ENCODE results near the gene TMEM255B. TPM values are rescaled to one million over a fixed set of nuclear protein-coding genes. Genes with fewer than 3 reads are reported as not detected.

The TMEM255B gene
- total and polyA plus RNA-seq, 7 experiments from 2014 or later: 0.08 to 3.3 (median 1.3) TPM; not detected in 1

DNA sequence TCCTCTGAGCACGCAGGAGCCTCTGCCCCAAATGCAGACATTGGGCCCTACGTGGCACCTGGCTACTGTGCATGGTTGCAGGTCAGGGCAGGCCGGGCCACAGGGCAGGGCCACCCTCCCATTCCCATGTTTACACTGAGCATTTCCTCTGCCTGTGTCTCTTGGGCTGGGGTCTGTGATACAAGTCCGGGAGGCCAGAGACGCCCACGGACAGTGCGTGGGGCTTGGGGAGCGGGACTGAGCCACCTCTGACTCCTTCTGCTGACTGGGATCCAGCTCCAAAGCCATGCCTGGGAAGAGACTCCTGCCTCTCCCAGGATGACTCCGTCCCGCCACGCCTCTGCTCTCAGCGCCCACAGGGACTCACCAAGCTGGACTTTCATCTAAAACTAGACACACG, 86.0 kb downstream of the TMEM255B start:
- no peak for DNase-seq
- H3K4me1 ChIP-seq (ENCODE audit: control insufficient read depth in 2 of 2, insufficient read depth in 2 of 2, low read length in 2 of 2): peaks cover 33 to 49% of the 10 kb centered on the region in 2 donors
- H3K4me3 ChIP-seq (ENCODE audit: low read length): no peak overlapping the region
- H3K9me3 Mint-ChIP-seq: peaks cover 0 to 6% (median 0%) of the 10 kb centered on the region in 11 donors
- no peaks in the 10 kb centered on the region for H3K36me3 ChIP-seq (ENCODE audit: control insufficient read depth in 2 of 3, insufficient read depth in 3 of 3, low read length in 3 of 3)
- peaks cover 0 to 8% (median 3%) of the 10 kb centered on the region in 5 donors for H3K27me3 Mint-ChIP-seq
- intact Hi-C loops (cut with micrococcal nuclease): no loop called here
- POLR2A ChIA-PET: no interaction called here
- no peak overlapping the region for H3K27ac Mint-ChIP-seq
- CTCF ChIA-PET: no interaction called here
- ATAC-seq: no peak
- H3K4me1 Mint-ChIP-seq: peaks cover 18 to 61% (median 38%) of the 10 kb centered on the region in 7 donors
- peak overlapping the region in 6 of 10 donors; percentile 12 to 70 (median 54) for H3K4me3 Mint-ChIP-seq
- no peaks in the 10 kb centered on the region for H3K27me3 ChIP-seq (ENCODE audit: control insufficient read depth in 2 of 2, insufficient read depth in 2 of 2, low read length in 2 of 2)
- no peaks in the 10 kb centered on the region for H3K9me3 ChIP-seq (ENCODE audit: control insufficient read depth in 2 of 3, low read length in 3 of 3)
- H3K36me3 Mint-ChIP-seq: peaks cover 0 to 9% (median 0%) of the 10 kb centered on the region in 5 donors
- no peak overlapping the region for H3K27ac ChIP-seq (ENCODE audit: low read depth, low read length)

GRCh38 chr13:113845723-113846635, 87.0 kb downstream of the TMEM255B start:
- H3K27ac Mint-ChIP-seq: peak overlapping the region in 5 of 9 donors; percentile 8 to 56 (median 46)
- Histone ChIP-seq H3K27ac (ENCODE audit: low read depth, low read length) (no peak overlapping the region), H3K27me3 (ENCODE audit: control insufficient read depth in 2 of 2, insufficient read depth in 2 of 2, low read length in 2 of 2) (no peaks in the 10 kb centered on the region), H3K4me3 (ENCODE audit: low read length) (peak overlapping the region; percentile 39), H3K36me3 (ENCODE audit: control insufficient read depth in 2 of 3, insufficient read depth in 3 of 3, low read length in 3 of 3) (no peaks in the 10 kb centered on the region), H3K9me3 (ENCODE audit: control insufficient read depth in 2 of 3, low read length in 3 of 3) (no peaks in the 10 kb centered on the region), H3K4me1 (ENCODE audit: control insufficient read depth in 2 of 2, insufficient read depth in 2 of 2, low read length in 2 of 2) (peaks cover 33 to 40% of the 10 kb centered on the region in 2 donors)
- intact Hi-C loops (cut with micrococcal nuclease): no loop called here
- H3K27me3 Mint-ChIP-seq: peaks cover 0 to 8% (median 3%) of the 10 kb centered on the region in 5 donors
- H3K9me3 Mint-ChIP-seq: peaks cover 0 to 6% (median 0%) of the 10 kb centered on the region in 11 donors
- ATAC-seq (no peak), DNase-seq (no peak)
- H3K4me3 Mint-ChIP-seq: peak overlapping the region; percentile 47 to 81 (median 70)
- POLR2A ChIA-PET: no interaction called here
- peaks cover 0 to 9% (median 0%) of the 10 kb centered on the region in 5 donors for H3K36me3 Mint-ChIP-seq
- CTCF ChIA-PET: interaction anchor here (0.9 kb wide), 1 partner anchor 9 kb away, joined by 3 read pairs; no protein-coding TSS in a partner anchor
- H3K4me1 Mint-ChIP-seq: peaks cover 18 to 61% (median 38%) of the 10 kb centered on the region in 7 donors

DNA sequence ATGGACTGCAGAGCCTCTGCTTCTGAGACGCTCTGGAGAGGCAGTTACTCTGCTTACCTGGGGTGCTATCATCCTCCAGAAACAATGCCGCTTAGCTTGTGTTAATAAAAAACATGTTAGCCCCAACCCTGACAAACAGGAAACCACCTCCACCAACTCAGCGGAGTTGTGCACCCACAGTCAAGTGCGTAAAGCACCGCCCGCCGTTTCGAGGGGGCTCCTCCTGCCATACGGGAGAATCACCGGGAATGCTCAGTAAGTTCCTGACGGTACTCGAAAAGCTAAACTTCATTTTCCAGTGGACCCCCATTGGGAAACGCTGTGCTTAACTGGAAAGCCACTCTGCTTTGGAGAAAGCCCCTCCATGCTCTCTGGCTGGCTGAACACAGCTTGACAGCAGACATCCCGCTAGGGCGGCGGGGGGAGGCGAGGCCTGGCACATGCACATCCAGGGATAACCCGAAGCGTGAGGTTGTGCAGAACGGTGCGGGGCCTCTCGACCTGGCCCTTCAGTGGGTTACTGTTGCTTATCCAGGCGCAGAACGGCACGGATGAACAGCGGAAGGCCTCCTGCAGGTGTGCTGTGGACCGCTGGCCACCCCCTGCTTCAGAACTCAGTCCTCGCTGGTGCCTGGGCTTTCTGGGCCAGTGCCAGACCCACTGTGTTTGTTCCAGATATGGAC, 87.8 kb downstream of the TMEM255B start:
- intact Hi-C loops (cut with micrococcal nuclease): no loop called here
- peak overlapping the region in 5 of 9 donors; percentile 7 to 56 (median 19) for H3K27ac Mint-ChIP-seq
- Histone ChIP-seq H3K36me3 (ENCODE audit: control insufficient read depth in 2 of 3, insufficient read depth in 3 of 3, low read length in 3 of 3) (no peaks in the 10 kb centered on the region), H3K9me3 (ENCODE audit: control insufficient read depth in 2 of 3, low read length in 3 of 3) (no peaks in the 10 kb centered on the region), H3K27me3 (ENCODE audit: control insufficient read depth in 2 of 2, insufficient read depth in 2 of 2, low read length in 2 of 2) (no peaks in the 10 kb centered on the region), H3K4me3 (ENCODE audit: low read length) (peak overlapping the region; percentile 39), H3K27ac (ENCODE audit: low read depth, low read length) (no peak overlapping the region), H3K4me1 (ENCODE audit: control insufficient read depth in 2 of 2, insufficient read depth in 2 of 2, low read length in 2 of 2) (peaks cover 33 to 34% of the 10 kb centered on the region in 2 donors)
- H3K27me3 Mint-ChIP-seq: peaks cover 0 to 8% (median 0%) of the 10 kb centered on the region in 5 donors
- peak overlapping the region; percentile 25 to 81 (median 70) for H3K4me3 Mint-ChIP-seq
- ChIA-PET CTCF (interaction anchor here (0.9 kb wide), 1 partner anchor 9 kb away, joined by 3 read pairs; no protein-coding TSS in a partner anchor), POLR2A (no interaction called here)
- H3K36me3 Mint-ChIP-seq: peaks cover 0 to 6% (median 0%) of the 10 kb centered on the region in 5 donors
- DNase-seq (peak in 6 of 9 donors; percentile 23 to 61 (median 36)), ATAC-seq (peak; percentile 55)
- H3K4me1 Mint-ChIP-seq: peaks cover 15 to 53% (median 33%) of the 10 kb centered on the region in 7 donors
- H3K9me3 Mint-ChIP-seq: peaks cover 0 to 4% (median 0%) of the 10 kb centered on the region in 11 donors

- H3K4me1 Mint-ChIP-seq: peaks cover 11 to 41% (median 29%) of the 10 kb centered on the region in 7 donors
- ATAC-seq: no peak
Measured at GRCh38 chr13:113848020-113848419, 89.0 kb downstream of the TMEM255B start.

DNA sequence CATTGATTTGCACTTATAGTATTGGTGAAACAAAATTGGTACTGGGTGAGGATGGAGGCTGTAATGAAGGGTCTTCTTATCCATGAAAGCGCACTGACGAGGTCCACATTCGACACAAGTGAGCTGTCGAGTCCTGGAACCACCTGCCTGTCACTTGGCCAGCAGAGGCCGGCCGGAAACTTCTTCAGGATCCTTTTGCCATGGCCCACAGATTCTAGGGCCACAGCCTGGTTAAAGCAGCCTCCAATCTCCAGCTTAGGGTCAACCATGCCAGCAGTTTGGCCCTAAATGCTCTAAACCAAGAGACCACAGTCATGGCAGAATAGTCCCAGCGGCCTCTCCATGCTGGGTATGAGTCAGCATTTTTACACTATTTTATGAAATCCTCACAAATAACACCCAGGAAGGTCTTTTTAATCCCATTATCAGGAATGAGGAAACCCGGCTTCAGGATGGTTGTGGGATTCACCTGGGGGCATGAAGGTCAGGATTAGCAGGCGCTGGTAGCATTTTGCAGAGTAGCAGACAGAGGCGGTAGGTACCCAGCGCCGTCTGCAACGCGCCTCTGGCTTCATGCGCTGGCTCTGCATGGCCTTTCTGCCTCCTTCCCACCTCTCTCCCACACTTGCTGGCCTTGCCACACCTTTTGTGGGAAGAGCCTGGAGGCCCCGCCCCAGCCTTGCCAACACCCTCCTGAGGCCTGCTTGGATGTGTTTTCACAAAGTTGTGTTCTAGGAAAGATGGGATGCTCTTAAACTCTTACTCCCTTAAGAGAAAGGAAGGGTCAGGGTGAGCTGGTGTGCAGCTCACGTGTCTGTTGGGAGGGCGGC, 89.6 kb downstream of the TMEM255B start:
- DNase-seq: peak in 1 of 9 donors; percentile 8
- Mint-ChIP-seq H3K9me3 (peaks cover 0 to 3% (median 0%) of the 10 kb centered on the region in 11 donors), H3K27me3 (peaks cover 0 to 14% (median 2%) of the 10 kb centered on the region in 5 donors), H3K27ac (peak overlapping the region in 2 of 9 donors; percentile 26 to 53), H3K4me3 (no peak overlapping the region), H3K36me3 (peaks cover 0 to 3% (median 0%) of the 10 kb centered on the region in 5 donors), H3K4me1 (peaks cover 11 to 43% (median 29%) of the 10 kb centered on the region in 7 donors)
- no peak for ATAC-seq
- H3K4me1 ChIP-seq (ENCODE audit: control insufficient read depth in 2 of 2, insufficient read depth in 2 of 2, low read length in 2 of 2): peaks cover 28 to 33% of the 10 kb centered on the region in 2 donors
- no peak overlapping the region for H3K27ac ChIP-seq (ENCODE audit: low read depth, low read length)
- no peaks in the 10 kb centered on the region for H3K9me3 ChIP-seq (ENCODE audit: control insufficient read depth in 2 of 3, low read length in 3 of 3)
- POLR2A ChIA-PET: interaction anchor here (0.7 kb wide), 1 partner anchor 13 kb away, joined by 4 read pairs; no protein-coding TSS in a partner anchor
- no peaks in the 10 kb centered on the region for H3K36me3 ChIP-seq (ENCODE audit: control insufficient read depth in 2 of 3, insufficient read depth in 3 of 3, low read length in 3 of 3)
- CTCF ChIA-PET: no interaction called here
- H3K27me3 ChIP-seq (ENCODE audit: control insufficient read depth in 2 of 2, insufficient read depth in 2 of 2, low read length in 2 of 2): no peaks in the 10 kb centered on the region
- intact Hi-C loops (cut with micrococcal nuclease): no loop called here
- H3K4me3 ChIP-seq (ENCODE audit: low read length): no peak overlapping the region

More at GRCh38 chr13:113848020-113848419, 89.0 kb downstream of the TMEM255B start:
- CTCF ChIA-PET: interaction anchor here (0.5 kb wide), 1 partner anchor 186 kb away, joined by 3 read pairs; no protein-coding TSS in a partner anchor
- H3K4me3 Mint-ChIP-seq: no peak overlapping the region
- Histone ChIP-seq H3K36me3 (ENCODE audit: control insufficient read depth in 2 of 3, insufficient read depth in 3 of 3, low read length in 3 of 3) (no peaks in the 10 kb centered on the region), H3K9me3 (ENCODE audit: control insufficient read depth in 2 of 3, low read length in 3 of 3) (no peaks in the 10 kb centered on the region), H3K4me1 (ENCODE audit: control insufficient read depth in 2 of 2, insufficient read depth in 2 of 2, low read length in 2 of 2) (peaks cover 28 to 33% of the 10 kb centered on the region in 2 donors), H3K27me3 (ENCODE audit: control insufficient read depth in 2 of 2, insufficient read depth in 2 of 2, low read length in 2 of 2) (no peaks in the 10 kb centered on the region), H3K27ac (ENCODE audit: low read depth, low read length) (no peak overlapping the region), H3K4me3 (ENCODE audit: low read length) (no peak overlapping the region)
- peaks cover 0 to 3% (median 0%) of the 10 kb centered on the region in 5 donors for H3K36me3 Mint-ChIP-seq
- H3K27me3 Mint-ChIP-seq: peaks cover 0 to 8% (median 0%) of the 10 kb centered on the region in 5 donors
- H3K27ac Mint-ChIP-seq: no peak overlapping the region
- POLR2A ChIA-PET: no interaction called here
- intact Hi-C loops (cut with micrococcal nuclease): no loop called here
- H3K9me3 Mint-ChIP-seq: peaks cover 0 to 3% (median 0%) of the 10 kb centered on the region in 11 donors
- DNase-seq: no peak
